ENCODE measurements around the gene TIMM17A. TPM values are rescaled to one million over a fixed set of nuclear protein-coding genes. Genes with fewer than 3 reads are reported as not detected.
"Not testable (repeated sequence)": the region's sequence is repeated elsewhere in the genome, so short reads cannot be mapped to it uniquely, and the experiment has no call there.

Gene TIMM17A
- total RNA-seq, 4 donors from 2014 or later = 18.8 to 24.8 (median 21.3) TPM

DNA sequence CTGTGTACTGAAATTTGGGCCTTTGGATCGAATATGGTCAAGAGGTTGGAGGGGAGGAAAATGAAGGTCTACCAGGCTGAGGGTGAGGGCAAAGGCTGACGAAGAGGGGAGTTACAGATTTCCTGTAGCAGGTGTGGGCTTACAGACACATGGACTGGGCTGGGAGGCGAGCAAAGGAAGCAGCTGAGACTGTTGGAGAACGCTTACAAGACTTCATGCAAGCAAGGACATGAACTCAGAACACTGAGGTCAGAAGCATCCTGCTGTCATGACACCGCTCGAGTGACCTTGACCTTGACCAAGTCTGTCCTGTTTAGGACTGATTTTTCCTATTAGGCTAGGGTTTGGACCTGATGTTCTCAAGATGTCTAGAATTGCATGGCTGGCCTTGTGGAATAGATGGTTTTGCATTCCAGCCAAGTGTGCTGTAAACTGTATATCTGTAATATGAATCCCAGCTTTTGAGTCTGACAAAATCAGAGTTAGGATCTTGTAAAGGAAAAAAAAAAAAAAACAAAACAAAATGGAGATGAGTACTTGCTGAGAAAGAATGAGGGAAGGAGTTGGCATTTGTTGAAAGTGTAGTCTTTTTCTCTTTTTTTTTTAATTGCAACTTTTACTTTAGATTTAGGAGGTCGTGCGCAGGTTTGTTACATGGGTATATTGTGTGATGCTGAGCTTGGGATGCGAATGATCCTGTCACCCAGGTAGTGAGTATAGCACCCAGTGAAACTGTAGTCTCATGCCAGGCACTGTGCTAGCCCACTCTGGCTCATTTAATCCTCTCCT, 60.9 kb downstream of the TIMM17A start:
- no peak for DNase-seq (ENCODE audit: low spot score in 2 of 2)
- Histone ChIP-seq H3K4me3 (no peak overlapping the region), H3K27ac (no peak overlapping the region), H3K27me3 (no peaks in the 10 kb centered on the region), H3K4me1 (peaks cover 8% of the 10 kb centered on the region), H3K36me3 (peaks cover 16% of the 10 kb centered on the region), H3K9me3 (no peaks in the 10 kb centered on the region)
- TF ChIP-seq POLR2AphosphoS5 (IDR thresholded peaks at IDR 0.05) (no peak), EP300 (IDR thresholded peaks at IDR 0.05) (no peak), POLR2A (IDR thresholded peaks at IDR 0.05) (no peak)
- TF ChIP-seq, protein P1, sequence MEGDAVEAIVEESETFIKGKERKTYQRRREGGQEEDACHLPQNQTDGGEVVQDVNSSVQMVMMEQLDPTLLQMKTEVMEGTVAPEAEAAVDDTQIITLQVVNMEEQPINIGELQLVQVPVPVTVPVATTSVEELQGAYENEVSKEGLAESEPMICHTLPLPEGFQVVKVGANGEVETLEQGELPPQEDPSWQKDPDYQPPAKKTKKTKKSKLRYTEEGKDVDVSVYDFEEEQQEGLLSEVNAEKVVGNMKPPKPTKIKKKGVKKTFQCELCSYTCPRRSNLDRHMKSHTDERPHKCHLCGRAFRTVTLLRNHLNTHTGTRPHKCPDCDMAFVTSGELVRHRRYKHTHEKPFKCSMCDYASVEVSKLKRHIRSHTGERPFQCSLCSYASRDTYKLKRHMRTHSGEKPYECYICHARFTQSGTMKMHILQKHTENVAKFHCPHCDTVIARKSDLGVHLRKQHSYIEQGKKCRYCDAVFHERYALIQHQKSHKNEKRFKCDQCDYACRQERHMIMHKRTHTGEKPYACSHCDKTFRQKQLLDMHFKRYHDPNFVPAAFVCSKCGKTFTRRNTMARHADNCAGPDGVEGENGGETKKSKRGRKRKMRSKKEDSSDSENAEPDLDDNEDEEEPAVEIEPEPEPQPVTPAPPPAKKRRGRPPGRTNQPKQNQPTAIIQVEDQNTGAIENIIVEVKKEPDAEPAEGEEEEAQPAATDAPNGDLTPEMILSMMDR (IDR thresholded peaks at IDR 0.05) = no peak
- WGBS = 84% methylated on average over 9 of the region's 9 CpGs

DNA sequence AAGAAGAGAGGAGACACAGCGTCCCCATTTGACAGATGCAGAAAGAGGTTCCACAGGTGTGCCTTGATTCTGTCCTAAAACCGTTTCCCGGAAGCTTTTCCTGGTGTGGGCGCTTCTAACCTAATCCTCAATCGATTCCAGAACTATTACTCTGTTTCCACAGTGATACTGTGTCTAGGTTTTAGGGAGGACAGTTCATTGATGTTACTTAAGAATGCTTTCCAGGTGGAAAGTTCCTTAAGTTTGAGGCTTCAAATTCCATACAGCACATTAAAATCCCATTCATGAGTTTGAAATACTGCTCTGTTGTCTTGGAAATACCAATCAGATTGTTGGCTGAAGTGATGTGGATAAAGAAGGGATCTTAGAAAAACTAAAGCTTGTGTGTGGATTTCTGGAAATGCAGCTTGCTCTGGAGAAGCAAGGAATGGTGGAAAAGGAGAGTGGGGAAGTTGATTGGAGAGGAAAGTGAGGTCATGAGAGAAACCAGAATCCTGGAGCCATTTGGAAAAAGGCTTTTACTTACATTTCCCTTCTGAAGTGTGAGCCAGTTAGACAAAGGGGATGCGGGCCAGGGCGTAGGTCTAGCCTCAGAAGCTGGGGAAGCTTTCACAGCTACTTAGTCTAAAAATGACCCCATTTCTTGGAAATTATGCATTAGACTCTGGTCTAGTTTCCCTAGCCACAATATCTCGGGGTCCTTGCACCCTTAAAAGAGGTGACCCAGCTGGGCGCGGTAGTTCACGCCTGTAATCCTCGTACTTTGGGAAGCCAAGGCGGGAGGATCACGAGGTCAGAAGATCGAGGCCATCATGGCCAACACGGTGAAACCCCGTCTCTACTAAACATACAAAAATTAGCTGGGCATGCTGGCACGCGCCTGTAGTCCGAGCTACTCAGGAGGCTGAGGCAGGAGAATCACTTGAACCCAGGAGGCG, 61.8 kb downstream of the TIMM17A start:
- Histone ChIP-seq H3K4me3 (no peak overlapping the region), H3K9me3 (no peaks in the 10 kb centered on the region), H3K4me1 (peaks cover 8% of the 10 kb centered on the region), H3K27ac (no peak overlapping the region), H3K27me3 (no peaks in the 10 kb centered on the region), H3K36me3 (peaks cover 16% of the 10 kb centered on the region)
- no peak for TF ChIP-seq POLR2A (IDR thresholded peaks at IDR 0.05)
- TF ChIP-seq POLR2AphosphoS5 (IDR thresholded peaks at IDR 0.05) = no peak
- no peak for TF ChIP-seq EP300 (IDR thresholded peaks at IDR 0.05)
- TF ChIP-seq, protein P1 (IDR thresholded peaks at IDR 0.05) = no peak
- 89% methylated on average over 21 of the region's 21 CpGs for WGBS
- DNase-seq (ENCODE audit: low spot score in 2 of 2) = no peak

DNA sequence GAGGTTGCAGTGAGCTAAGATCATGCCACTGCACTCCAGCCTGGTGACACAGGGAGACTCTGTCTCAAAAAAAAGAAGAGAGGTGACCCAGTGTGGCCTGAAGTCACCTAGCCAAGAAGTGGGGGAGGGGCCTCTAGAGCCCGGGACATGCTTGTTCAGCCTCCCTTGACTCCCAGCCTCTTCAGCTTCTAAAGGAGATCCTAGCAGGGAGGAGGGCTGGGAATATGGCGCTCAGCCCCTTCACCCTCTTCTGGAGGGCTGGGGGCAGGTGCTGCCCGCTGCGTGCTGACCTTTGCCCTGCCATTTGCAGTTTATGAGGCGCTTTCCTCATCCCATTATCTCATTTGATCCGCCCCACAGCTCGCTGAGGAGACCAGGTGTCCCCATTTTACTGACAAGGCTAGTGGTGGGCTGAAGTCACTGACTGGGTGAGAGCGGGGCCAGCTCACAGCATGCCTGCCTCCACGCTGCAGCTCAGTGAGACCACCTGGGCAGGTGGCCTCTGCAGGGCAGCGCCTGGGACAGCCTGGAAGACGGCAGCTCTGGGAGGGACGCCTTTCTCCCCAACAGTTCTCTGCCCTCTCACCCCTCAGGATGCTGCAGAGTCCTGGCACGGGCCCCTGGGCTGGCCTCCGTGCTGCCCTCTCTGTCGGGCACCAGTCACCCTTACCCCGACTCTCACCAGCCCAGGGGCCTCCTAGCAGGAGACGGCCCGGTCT, 62.6 kb downstream of the TIMM17A start:
- Histone ChIP-seq H3K4me3 (no peak overlapping the region), H3K36me3 (peaks cover 16% of the 10 kb centered on the region), H3K4me1 (peaks cover 14% of the 10 kb centered on the region), H3K9me3 (no peaks in the 10 kb centered on the region), H3K27me3 (no peaks in the 10 kb centered on the region), H3K27ac (peak overlapping the region; percentile 43)
- TF ChIP-seq EP300 (IDR thresholded peaks at IDR 0.05) = no peak
- no peak for TF ChIP-seq POLR2AphosphoS5 (IDR thresholded peaks at IDR 0.05)
- TF ChIP-seq POLR2A (IDR thresholded peaks at IDR 0.05) = no peak
- TF ChIP-seq, protein P1 (IDR thresholded peaks at IDR 0.05) = no peak
- DNase-seq (ENCODE audit: low spot score in 2 of 2) = no peak
- 79% methylated on average over 8 of the region's 18 CpGs for WGBS

DNA sequence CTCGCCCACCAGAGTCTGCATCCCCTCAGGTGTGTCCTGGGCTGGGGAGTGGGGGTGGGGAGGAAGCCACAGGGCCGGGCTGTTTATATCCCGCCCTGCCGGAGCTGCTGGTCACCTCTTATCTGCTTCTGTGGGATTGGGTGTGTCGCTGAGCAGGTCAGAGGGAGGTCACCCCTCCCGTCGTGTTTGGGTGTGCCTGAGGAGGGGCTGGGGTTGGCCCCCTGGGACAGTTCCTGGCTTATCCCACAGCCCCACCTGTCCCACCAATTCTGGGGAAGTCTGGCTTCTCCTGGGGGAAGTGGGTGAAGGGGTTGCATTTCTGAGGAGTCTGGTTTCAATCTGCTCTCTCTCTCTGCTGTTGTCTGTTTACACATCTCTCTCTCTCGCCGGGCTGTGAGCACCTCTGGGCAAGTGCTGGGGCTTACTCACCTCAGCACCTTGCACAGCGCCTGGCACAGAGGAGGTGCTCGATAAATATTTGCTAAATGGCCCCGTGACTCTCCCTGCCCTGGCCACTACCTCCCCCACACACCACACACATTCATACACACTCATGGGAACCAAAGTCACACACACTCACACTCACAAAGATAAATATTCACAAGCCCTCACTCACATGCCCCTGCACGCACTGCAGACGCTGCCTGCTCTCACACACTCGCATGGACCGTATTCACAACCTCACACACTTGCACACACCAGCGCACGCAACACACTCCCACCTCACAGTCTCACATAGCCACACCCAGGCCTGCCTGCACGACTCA, 63.3 kb downstream of the TIMM17A start:
- DNase-seq (ENCODE audit: low spot score in 2 of 2) = no peak
- peaks cover 18% of the 10 kb centered on the region for H3K4me1 ChIP-seq
- no peaks in the 10 kb centered on the region for H3K27me3 ChIP-seq
- H3K36me3 ChIP-seq = peaks cover 10% of the 10 kb centered on the region
- WGBS = 54% methylated on average over 12 of the region's 19 CpGs
- no peak overlapping the region for H3K4me3 ChIP-seq
- H3K9me3 ChIP-seq = no peaks in the 10 kb centered on the region
- TF ChIP-seq EP300 (IDR thresholded peaks at IDR 0.05) = no peak
- TF ChIP-seq POLR2A (IDR thresholded peaks at IDR 0.05) = no peak
- TF ChIP-seq POLR2AphosphoS5 (IDR thresholded peaks at IDR 0.05) = no peak
- TF ChIP-seq, protein P1 (IDR thresholded peaks at IDR 0.05) = no peak
- H3K27ac ChIP-seq = peak overlapping the region; percentile 43

DNA sequence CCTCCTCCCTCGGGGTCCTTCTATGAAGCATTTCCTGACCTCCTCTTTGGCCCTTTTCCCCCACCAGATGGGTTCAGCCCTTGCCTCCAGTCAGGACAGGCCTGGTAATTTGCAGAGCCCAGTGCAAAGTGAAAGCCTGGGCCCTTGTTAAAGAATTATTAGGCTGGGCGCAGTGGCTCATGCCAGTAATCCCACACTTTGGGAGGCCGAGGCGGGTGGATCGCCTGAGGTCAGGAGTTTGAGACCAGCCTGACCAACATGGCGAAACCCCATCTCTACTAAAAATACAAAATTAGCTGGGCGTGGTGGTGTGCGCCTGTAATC, 63.9 kb downstream of the TIMM17A start:
- DNase-seq (ENCODE audit: low spot score in 2 of 2); H3K4me3 ChIP-seq; H3K27ac ChIP-seq; H3K9me3 ChIP-seq; H3K27me3 ChIP-seq; H3K36me3 ChIP-seq: not testable (repeated sequence)
- WGBS = 74% methylated on average over 8 of the region's 8 CpGs
- H3K4me1 ChIP-seq = peaks cover 18% of the 10 kb centered on the region

All from suprapubic skin (tissue), 4 donors.